Right ventricle myocardium superior (tissue), 1 donor: Measurements from ENCODE around the gene STX16. TPM values are rescaled to one million over a fixed set of nuclear protein-coding genes. Genes with fewer than 3 reads are reported as not detected.
A peak's percentile ranks its signal among the peaks of the same experiment; 100 is the strongest.
"Not testable (repeated sequence)": the region's sequence is repeated elsewhere in the genome, so short reads cannot be mapped to it uniquely, and the experiment has no call there.

Experiments
- ATAC-seq: fragments of 200-7000 bp; cut with Tn5 transposase; one replicate; pipeline ENCODE4 v1.9.1; 2020; ENCODE audit warnings: mild to moderate bottlenecking; ENCODE audit not compliant: poor library complexity
- DNase-seq: peaks from one replicate; pipeline ENCODE4 v3.0.0-alpha.2; 2020
- intact Hi-C: fragments of 100-400 bp; cut with DNase I; formaldehyde crosslinking; loops from one replicate; pipeline ENCODE4 v1.11.2; 2022
- total RNA-seq: library from RNA; stranded (reverse); fragmentation: NEBNext Ultra II Directional; extraction: Animal tissue kit (Norgen Biotek cat#: 25700); gene quantifications from one replicate; pipeline ENCODE4 v1.2.1, GENCODE V29; 2021
- donor health status: DM: no; HTN: yes; CAD: no; lungs with severe emphysema.

The STX16 gene
- total RNA-seq, 1 donor from 2014 or later = 21.8 TPM

GRCh38 chr20:58633161-58634053 is 17.7 kb upstream of the STX16 start:
- DNase-seq = no peak
- intact Hi-C loops = no loop called here

DNA sequence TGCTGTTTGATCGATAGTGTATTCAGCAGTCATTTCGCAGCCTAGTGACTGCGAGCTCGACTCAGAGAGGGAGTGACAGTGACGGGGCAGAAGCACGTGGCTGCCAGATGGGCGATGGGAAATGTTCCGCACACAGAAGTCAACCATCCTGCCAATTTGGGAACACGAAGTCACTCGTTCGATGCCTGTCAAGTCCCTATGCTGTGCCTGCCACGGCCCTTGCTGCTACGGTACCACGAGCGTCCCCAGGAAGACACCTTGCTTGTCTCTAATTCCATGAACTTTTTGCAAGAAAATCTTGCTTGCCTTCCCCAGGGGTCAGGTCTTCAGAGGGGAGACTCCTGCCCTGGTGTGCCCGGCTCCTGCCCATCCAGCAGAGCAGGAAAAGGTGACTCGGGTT is 17.0 kb upstream of the STX16 start:
- ATAC-seq (no peak), DNase-seq (no peak)
- intact Hi-C loops = no loop called here

More at GRCh38 chr20:58633161-58634053, 17.7 kb upstream of the STX16 start:
- ATAC-seq = no peak

- ATAC-seq (no peak), DNase-seq (no peak)
- intact Hi-C loops = no loop called here
These were observed 16.4 kb upstream of the STX16 start for GRCh38 chr20:58634521-58635278.

GRCh38 chr20:58635279-58635665 is 15.8 kb upstream of the STX16 start:
- DNase-seq (no peak), ATAC-seq (no peak)
- intact Hi-C loops = no loop called here

DNA sequence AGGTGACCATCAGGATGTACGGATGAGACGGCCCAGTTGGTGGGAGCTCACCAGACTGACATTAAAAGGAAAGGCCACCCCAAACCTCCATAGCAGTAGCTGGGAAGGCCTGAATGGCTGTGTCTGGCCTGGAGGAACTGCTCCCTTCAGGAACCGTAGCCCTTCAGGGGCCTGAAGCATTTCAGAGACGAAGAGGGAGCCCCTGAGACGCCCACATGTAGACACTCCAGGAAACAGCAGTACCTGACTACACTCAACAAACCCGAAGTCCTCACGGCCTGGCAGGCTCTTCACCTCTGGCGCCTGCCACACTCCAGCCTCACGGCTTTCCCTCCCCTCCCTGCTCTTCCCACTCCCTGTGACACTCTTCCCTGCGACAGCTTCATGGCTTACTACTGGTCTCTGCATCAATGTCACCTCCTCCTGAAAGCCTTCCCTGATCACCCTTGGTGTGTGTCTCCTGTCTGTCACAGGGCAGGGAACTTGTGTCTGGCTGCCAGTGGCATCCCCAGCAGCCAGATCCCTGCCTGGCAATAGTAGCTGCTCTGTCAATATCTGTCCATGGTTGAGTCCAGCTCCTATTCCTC is 14.6 kb upstream of the STX16 start:
- ATAC-seq = peak; percentile 12
- intact Hi-C loops = no loop called here
- no peak for DNase-seq

- intact Hi-C loops = no loop called here
These were observed 14.1 kb upstream of the STX16 start for GRCh38 chr20:58636983-58637421.

GRCh38 chr20:58637466-58638213 is 13.4 kb upstream of the STX16 start:
- no peak for DNase-seq
- intact Hi-C loops = no loop called here
- ATAC-seq = no peak

More at GRCh38 chr20:58636983-58637421, 14.1 kb upstream of the STX16 start:
- ATAC-seq (peak; percentile 38), DNase-seq (no peak)

GRCh38 chr20:58638467-58639181 is 12.5 kb upstream of the STX16 start:
- no peak for ATAC-seq
- intact Hi-C loops = no loop called here
- no peak for DNase-seq

DNA sequence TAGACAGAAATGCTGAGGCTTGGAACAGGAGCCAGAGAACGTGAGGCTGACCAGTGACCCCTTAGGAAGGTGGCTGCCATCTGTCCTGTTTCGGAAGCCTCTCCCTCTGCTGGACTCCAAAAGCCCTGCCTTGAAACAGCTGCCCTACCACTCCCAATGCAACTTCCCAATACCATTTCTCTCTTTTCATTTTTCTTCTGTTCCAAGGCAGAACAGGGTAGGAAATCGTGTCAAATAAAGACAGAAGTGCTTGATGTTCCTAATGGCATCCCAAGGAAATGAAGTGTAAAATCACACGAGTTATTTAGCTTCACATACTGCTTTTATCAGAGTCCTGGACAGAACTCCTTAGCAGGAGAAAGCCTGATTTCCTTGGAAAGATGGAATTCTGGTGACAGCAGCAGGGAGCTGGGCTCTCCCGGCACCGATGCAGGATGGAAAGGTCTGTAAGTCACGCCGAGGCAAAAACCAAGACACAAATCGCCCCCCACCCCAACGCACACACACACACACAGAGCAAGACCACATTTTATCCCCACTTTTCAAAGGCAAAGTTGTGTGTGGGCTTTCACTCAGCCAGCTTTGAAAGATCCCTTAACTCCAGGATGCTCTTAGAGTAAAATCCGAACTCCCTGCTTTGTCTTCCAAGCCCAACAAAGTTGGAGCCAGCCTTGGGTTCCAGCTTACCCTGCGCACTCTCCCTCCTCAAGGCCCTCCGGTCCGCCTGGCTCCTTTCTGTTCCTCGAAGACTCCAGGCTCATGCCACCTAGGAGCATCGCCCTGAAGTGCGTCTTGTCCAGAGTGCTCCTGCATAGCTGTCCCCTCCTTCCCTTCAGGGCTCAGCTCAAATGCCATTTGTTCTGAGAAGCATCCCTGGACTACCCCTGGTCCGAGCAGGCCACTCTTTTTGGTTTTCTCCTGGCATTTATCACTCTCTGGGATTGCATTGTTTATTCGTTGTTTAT is 11.6 kb upstream of the STX16 start:
- DNase-seq = no peak
- intact Hi-C loops = loop anchor here (10.0 kb wide), 1 partner anchor 395 kb away; no protein-coding TSS in a partner anchor
- ATAC-seq = no peak

DNA sequence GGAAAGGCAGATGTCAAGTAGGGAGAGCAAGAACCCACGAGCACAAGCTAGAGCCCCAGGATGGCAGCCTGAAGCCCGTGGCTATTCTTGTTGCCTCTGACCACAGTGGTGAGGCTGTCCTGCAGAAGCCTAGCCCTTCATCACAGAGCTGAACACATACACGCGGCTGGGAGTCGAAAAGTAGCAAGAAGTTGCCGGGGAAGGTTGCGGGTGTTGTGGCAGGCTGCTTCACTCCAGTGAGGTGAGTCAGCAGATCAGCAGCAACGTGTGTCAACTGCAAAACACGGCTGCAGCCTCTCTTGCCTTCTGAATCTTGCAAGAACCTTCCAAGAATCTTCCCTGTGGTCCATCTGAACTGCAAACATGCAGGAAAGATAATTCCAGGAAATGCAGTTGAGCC is 10.6 kb upstream of the STX16 start:
- DNase-seq (no peak), ATAC-seq (no peak)
- intact Hi-C loops = loop anchor here (10.0 kb wide), 1 partner anchor 396 kb away; no protein-coding TSS in a partner anchor

GRCh38 chr20:58642441-58642840 is 8.6 kb upstream of the STX16 start:
- ATAC-seq = no peak
- intact Hi-C loops = loop anchor here (10.0 kb wide), 1 partner anchor 398 kb away; no protein-coding TSS in a partner anchor

GRCh38 chr20:58642896-58643295 is 8.2 kb upstream of the STX16 start:
- not testable (repeated sequence) for DNase-seq, ATAC-seq
- intact Hi-C loops = loop anchor here (10.0 kb wide), 1 partner anchor 398 kb away; no protein-coding TSS in a partner anchor

More at GRCh38 chr20:58642441-58642840, 8.6 kb upstream of the STX16 start:
- no peak for DNase-seq

DNA sequence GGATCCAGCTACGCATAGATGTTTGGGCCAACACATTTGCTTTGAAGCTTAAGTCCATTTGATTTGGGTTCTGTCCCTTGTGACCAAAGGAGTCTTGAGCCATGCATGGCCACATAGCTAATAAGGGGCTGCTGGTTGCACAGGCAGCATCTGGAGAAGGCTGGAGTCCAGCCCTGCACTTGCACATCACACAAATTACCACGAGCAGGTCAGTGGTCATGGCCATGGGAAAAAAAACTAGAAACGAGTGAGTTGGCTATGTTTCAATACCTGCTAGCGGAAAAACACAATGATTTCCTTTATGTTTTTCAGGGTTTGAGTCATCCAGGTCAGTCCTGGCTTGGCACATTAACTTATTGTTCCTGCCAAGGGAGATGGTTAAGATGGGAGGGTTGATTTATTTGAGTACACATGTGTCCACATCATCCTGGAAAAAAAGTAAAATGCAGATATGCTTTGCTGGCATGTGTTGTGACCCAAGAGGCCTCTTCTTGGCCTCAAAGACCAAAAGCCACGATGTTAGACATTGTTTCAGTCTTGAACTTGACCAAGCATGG is 5.6 kb upstream of the STX16 start:
- no peak for DNase-seq
- intact Hi-C loops = loop anchor here (10.0 kb wide), 1 partner anchor 401 kb away; no protein-coding TSS in a partner anchor
- no peak for ATAC-seq

- no peak for ATAC-seq
- intact Hi-C loops = loop anchor here (10.0 kb wide), 1 partner anchor 401 kb away; no protein-coding TSS in a partner anchor
- no peak for DNase-seq
These were observed 4.8 kb upstream of the STX16 start for GRCh38 chr20:58646257-58646656.

- DNase-seq = no peak
- no peak for ATAC-seq
- intact Hi-C loops = loop anchor here (10.0 kb wide), 1 partner anchor 402 kb away; no protein-coding TSS in a partner anchor
These were observed 4.4 kb upstream of the STX16 start for GRCh38 chr20:58646703-58647102.

- ATAC-seq (no peak), DNase-seq (no peak)
- intact Hi-C loops = loop anchor here (10.0 kb wide), 1 partner anchor 402 kb away; no protein-coding TSS in a partner anchor
These were observed 3.8 kb upstream of the STX16 start for GRCh38 chr20:58647162-58647795.
